Stomach smooth muscle (tissue), 2 donors: ENCODE data around the gene NFATC4.
A peak's percentile ranks its signal among the peaks of the same experiment; 100 is the strongest.

ENCODE experiments used
- H3K27ac ChIP-seq: one replicate; pipeline ENCODE4 v1.7.0; 2013; ENCODE audit warnings: mild to moderate bottlenecking, low read length, inconsistent platforms
- H3K27me3 ChIP-seq, 2 donors: one replicate each; pipeline ENCODE4 v1.7.0; 2013; ENCODE audit warnings: low read length in 2 of 2; ENCODE audit not compliant: insufficient read depth in 2 of 2, control insufficient read depth in 1 of 2
- H3K36me3 ChIP-seq, 2 donors: one replicate each; pipeline ENCODE4 v1.7.0; 2013; ENCODE audit warnings: low read length in 2 of 2; ENCODE audit not compliant: control insufficient read depth in 2 of 2, insufficient read depth in 2 of 2
- H3K4me1 ChIP-seq: one replicate; pipeline ENCODE4 v1.7.0; 2013; ENCODE audit warnings: low read length; ENCODE audit not compliant: control insufficient read depth, insufficient read depth
- H3K4me3 ChIP-seq, 2 donors: one replicate each; pipeline ENCODE4 v1.7.0; 2013; ENCODE audit warnings: low read length in 2 of 2
- H3K9ac ChIP-seq, 2 donors: one replicate each; pipeline ENCODE4 v1.7.0; 2013; ENCODE audit warnings: low read length in 2 of 2, mild to moderate bottlenecking in 1 of 2
- H3K9me3 ChIP-seq, 2 donors: one replicate each; pipeline ENCODE4 v1.7.0; 2013; ENCODE audit warnings: low read length in 2 of 2; ENCODE audit not compliant: control insufficient read depth in 2 of 2
- donor health status: healthy.
- donor health status: Pancreatic carcinoma.

NFATC4 gene

GRCh38 chr14:24355009-24355408 is 13.0 kb upstream of the NFATC4 start:
- Histone ChIP-seq H3K9ac (no peak overlapping the region), H3K9me3 (no peaks in the 10 kb centered on the region), H3K27ac (no peak overlapping the region), H3K4me1 (no peaks in the 10 kb centered on the region), H3K4me3 (no peak overlapping the region), H3K36me3 (no peaks in the 10 kb centered on the region), H3K27me3 (peaks cover 0 to 5% of the 10 kb centered on the region in 2 donors)

DNA sequence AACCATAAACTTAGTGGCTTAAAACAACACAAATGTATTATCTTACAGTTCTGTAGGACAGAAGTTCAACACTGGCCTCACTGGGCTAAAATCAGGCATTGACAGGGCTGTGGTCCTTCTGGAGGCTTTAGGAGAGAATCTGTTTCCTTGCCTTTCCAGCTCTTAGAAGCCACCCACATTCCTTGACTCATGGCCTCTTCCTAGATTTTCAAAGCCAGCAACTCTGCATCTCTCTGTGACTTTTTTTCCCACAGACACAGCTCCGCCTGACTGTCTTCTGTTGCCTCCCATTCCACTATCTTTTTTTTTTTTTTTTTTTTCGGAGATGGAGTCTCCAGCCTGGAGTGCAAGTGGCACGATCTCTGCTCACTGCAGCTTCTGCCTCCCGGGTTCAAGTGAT is 11.8 kb upstream of the NFATC4 start:
- Histone ChIP-seq H3K4me1 (no peaks in the 10 kb centered on the region), H3K36me3 (no peaks in the 10 kb centered on the region), H3K9ac (no peak overlapping the region), H3K4me3 (no peak overlapping the region), H3K27me3 (peaks cover 0 to 3% of the 10 kb centered on the region in 2 donors), H3K27ac (no peak overlapping the region), H3K9me3 (no peaks in the 10 kb centered on the region)

- Histone ChIP-seq H3K4me3 (no peak overlapping the region), H3K9me3 (no peaks in the 10 kb centered on the region), H3K27me3 (no peaks in the 10 kb centered on the region), H3K9ac (no peak overlapping the region), H3K36me3 (no peaks in the 10 kb centered on the region), H3K27ac (no peak overlapping the region), H3K4me1 (no peaks in the 10 kb centered on the region)
These were observed 7.7 kb upstream of the NFATC4 start for GRCh38 chr14:24360281-24360680.

- Histone ChIP-seq H3K27me3 (no peaks in the 10 kb centered on the region), H3K36me3 (no peaks in the 10 kb centered on the region), H3K27ac (no peak overlapping the region), H3K9ac (no peak overlapping the region), H3K4me3 (no peak overlapping the region), H3K4me1 (peaks cover 6% of the 10 kb centered on the region), H3K9me3 (no peaks in the 10 kb centered on the region)
These were observed 6.7 kb upstream of the NFATC4 start for GRCh38 chr14:24361326-24361725.

DNA sequence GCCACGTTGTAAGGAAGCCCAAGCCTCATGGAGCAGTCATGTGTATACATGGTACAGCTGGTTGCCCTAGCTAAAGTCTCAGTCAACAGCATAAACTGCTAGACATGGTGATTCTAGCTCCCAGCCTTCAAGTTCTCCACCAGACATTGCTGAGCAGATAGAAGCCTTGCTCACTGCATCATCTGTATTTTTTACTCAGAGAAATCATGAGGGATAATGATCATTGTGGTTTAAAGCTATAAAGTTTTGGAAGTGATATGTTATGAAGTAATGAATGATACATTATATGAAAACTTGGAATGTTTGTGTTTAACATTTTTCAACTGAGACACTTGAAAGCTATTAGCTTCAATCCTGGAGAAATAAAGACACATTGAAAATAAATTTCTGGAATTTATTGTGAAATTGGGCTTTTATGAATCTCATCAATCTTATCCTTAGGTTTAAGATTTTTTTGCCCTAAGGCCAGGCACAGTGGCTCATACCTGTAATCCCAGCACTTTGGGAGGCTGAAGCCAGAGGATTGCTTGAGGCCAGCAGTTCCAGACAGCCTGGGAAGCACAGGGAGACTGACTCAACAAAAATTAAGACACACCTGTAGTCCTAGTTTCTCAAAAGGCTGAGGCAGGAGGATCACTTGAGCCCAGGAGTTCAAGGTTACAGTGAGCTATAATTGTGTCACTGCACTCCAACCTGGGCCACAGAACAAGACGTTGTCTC is 5.6 kb upstream of the NFATC4 start:
- H3K27ac ChIP-seq, result no peak overlapping the region
- H3K36me3 ChIP-seq, result no peaks in the 10 kb centered on the region
- H3K27me3 ChIP-seq, result no peaks in the 10 kb centered on the region
- H3K9me3 ChIP-seq, result no peaks in the 10 kb centered on the region
- H3K9ac ChIP-seq, result no peak overlapping the region
- H3K4me1 ChIP-seq, result peaks cover 15% of the 10 kb centered on the region
- no peak overlapping the region for H3K4me3 ChIP-seq

DNA sequence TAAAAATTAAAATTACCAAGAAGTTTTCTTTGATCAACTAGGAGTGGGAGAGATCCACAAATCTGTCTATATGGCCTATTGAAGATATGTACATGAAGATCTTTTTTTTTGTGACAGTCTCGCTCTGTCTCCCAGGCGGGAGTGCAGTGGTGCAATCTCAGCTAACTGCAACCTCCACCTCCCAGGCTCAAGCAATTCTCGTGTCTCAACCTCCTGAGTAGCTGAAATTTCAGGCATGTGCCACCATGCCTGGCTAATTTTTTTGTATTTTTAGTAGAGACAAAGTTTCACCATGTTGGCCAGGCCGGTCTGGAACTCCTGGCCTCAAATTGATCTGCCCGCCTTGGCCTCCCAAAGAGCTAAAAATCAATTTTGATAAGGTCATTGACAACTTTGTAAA is 4.6 kb upstream of the NFATC4 start:
- H3K9me3 ChIP-seq, result no peaks in the 10 kb centered on the region
- peaks cover 19% of the 10 kb centered on the region for H3K4me1 ChIP-seq
- no peaks in the 10 kb centered on the region for H3K27me3 ChIP-seq
- H3K4me3 ChIP-seq, result no peak overlapping the region
- no peak overlapping the region for H3K9ac ChIP-seq
- no peaks in the 10 kb centered on the region for H3K36me3 ChIP-seq
- H3K27ac ChIP-seq, result no peak overlapping the region

- Histone ChIP-seq H3K4me1 (peaks cover 32% of the 10 kb centered on the region), H3K27me3 (no peaks in the 10 kb centered on the region), H3K9me3 (no peaks in the 10 kb centered on the region), H3K27ac (peak overlapping the region; percentile 99), H3K9ac (peak overlapping the region in 1 of 2 donors; percentile 99), H3K4me3 (no peak overlapping the region), H3K36me3 (no peaks in the 10 kb centered on the region)
These were observed 3.1 kb upstream of the NFATC4 start for GRCh38 chr14:24364841-24365240.

DNA sequence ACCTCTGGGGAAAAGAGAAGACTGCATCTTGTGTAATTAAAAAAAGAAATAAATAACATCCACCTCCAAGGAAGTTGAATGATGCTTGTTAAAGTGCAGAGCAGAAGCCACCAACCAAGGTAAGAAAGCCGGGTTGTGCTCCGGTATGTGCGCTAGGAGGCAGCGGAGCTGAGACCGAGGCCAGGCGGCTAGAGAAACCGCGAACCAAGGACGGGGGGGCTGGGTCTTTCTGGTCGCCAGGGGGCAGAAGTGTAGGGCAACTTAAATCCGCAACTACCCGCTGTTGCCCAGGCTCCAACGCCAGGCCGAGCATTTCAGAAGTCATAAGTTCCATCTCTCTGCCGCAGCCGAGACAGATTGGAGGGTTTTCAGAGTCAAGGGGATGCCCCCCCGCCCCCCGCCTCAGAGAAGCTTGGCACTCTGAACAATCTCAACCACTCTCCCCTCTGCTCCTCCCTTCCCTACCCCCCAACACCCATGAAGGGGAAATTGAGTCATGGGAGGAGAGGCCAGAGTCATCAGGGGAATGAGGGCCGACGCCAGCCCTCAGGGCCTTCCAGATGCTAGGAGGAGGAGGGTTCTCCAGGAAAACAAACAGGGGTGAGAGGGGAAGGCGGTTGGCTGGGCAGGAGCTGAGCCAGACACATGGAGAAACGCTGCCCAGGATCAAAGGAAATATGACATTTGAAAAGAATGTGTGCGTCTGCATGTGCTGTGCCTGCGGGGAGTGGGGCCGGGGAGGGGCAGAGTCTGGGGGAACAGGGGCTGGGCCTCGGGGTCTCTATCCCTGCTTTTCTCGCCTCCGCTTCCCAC is 2.2 kb upstream of the NFATC4 start:
- H3K36me3 ChIP-seq, result peaks cover 0 to 1% of the 10 kb centered on the region in 2 donors
- H3K9me3 ChIP-seq, result no peaks in the 10 kb centered on the region
- no peaks in the 10 kb centered on the region for H3K27me3 ChIP-seq
- H3K4me3 ChIP-seq, result peak overlapping the region; percentile 47 to 76
- peak overlapping the region; percentile 91 to 99 for H3K9ac ChIP-seq
- H3K27ac ChIP-seq, result peak overlapping the region; percentile 99
- H3K4me1 ChIP-seq, result peaks cover 37% of the 10 kb centered on the region

DNA sequence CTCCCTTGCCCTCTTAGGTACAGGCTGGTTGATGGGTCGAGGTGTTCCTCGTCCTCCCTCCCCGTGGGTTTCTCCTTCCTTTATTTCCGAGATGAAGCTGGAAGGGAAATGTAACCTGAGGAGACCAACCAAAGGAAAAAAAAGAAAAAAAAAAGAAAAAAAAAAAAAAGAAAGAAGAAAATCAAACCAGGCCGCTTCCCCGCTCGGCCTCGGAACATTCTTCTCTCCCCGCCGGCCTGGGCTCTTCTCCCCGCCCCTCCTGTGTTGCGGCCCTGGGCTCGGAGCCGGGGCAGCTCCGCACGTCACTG is 1.6 kb upstream of the NFATC4 start:
- Histone ChIP-seq H3K27me3 (no peaks in the 10 kb centered on the region), H3K4me3 (peak overlapping the region; percentile 76 to 87)

DNA sequence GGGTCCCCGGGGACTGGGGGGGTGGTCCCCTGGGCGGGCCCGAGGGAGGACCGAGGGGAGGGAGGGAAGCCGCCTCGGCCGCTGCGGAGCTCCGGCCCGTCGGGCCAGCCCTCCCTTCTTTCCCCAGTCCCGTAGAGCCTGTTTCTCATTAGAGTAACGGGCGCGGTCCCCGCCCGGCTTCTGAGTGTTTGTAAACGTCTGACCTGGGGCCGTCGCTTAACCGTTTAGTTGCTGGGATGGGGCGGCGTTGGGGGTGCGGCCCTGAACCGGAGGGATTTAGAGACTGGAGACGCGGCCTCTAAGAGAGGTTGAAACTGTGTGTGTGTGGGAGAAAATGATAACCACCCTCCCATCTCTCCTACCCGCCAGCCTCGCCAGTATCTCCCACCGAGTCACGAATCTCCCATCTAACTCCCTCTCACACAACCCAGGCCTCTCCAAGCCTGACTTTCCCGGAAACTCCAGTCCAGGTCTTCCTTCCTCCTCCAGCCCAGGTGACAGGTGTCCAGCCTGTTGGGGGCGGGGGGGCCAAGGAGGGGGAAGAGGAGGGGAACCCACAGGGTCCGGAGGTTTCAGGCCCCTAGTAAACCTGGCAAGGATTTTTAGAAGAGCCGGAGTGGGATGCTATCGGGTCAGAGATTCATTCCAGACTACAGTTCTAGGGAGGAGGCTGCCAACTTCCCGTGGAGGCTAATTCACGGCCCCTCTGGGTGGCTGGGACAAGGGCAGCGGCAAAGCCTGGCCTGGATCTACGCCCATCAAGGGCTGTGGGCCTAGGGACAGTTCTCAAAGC is 1.1 kb upstream of the NFATC4 start:
- H3K27ac ChIP-seq, result peak overlapping the region; percentile 99
- peak overlapping the region; percentile 91 to 99 for H3K9ac ChIP-seq
- peak overlapping the region; percentile 76 to 87 for H3K4me3 ChIP-seq
- peaks cover 0 to 5% of the 10 kb centered on the region in 2 donors for H3K36me3 ChIP-seq
- no peaks in the 10 kb centered on the region for H3K27me3 ChIP-seq
- no peaks in the 10 kb centered on the region for H3K9me3 ChIP-seq
- peaks cover 39% of the 10 kb centered on the region for H3K4me1 ChIP-seq

More for the DNA sequence above, 1.6 kb upstream of the NFATC4 start:
- no peaks in the 10 kb centered on the region for H3K9me3 ChIP-seq
- peak overlapping the region; percentile 99 for H3K27ac ChIP-seq
- peaks cover 37% of the 10 kb centered on the region for H3K4me1 ChIP-seq
- H3K36me3 ChIP-seq, result peaks cover 0 to 3% of the 10 kb centered on the region in 2 donors
- peak overlapping the region; percentile 91 to 99 for H3K9ac ChIP-seq
